GM18499 (cell line): ENCODE data around the gene NRCAM.
"Not testable (repeated sequence)": the region's sequence is repeated elsewhere in the genome, so short reads cannot be mapped to it uniquely, and the experiment has no call there.

ENCODE experiments used
- ATAC-seq: cut with Tn5 transposase; IDR thresholded peaks from one replicate; pipeline ENCODE4 v1.9.1; 2021; ENCODE audit warnings: moderate number of reproducible peaks; ENCODE audit not compliant: insufficient read depth, unreplicated experiment

Gene NRCAM

DNA sequence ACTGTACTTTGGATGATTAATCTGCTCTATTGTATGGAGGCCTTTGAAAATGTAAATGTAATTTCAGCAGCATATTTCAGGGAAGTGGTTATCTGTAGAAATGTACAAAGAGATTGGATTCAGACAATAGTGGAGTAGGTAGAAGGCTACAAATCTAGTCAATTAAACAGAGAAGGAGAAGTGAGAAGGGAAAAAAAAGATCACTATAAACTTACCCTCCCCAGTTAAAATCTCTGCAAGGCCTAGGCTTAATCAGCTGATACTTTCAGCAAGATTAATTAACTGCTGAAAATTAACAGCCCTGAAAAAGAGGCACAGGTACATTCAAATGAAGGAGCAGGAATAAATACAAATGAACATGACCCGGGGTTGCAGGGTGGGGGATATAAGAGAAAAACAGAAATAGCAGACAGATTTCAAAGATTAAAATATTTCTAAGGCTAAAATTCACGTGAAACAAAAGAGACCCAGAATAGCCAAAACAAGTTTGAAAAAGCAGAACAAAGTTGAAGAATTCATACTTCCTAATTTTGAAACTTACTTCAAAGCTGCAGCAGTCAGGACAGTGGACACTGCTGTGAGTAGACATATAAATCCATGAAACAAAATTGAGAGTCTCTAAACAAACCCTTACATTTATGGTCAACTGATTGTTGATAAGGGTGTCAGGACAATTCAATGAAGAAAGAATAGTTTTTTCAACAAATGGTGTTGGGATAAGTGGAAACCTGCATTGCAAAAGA lies 96.0 kb downstream of the NRCAM start:
- no peak for ATAC-seq

- no peak for ATAC-seq
Observed at GRCh38 chr7:108358553-108358952, 97.7 kb downstream of the NRCAM start.

DNA sequence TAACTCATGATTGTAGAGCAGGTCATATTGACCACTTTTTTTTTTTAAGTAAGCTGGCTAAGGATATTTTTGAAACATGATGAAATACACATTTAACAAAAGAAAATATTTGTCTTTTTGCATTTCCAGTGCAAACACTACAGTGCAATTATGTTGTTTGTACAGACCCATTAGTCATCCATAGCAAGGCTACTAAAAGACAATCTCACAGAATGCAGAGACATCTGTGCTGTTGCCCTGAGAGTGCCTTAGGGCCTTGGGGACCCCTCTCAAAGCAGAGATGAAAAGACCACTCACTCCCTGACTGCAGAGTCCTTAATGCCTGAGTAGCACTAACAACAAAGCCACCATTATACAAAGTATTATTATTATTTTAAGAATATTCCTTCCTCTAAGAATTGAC lies 104.5 kb downstream of the NRCAM start:
- ATAC-seq = no peak

- ATAC-seq = no peak
Observed at GRCh38 chr7:108348913-108349312, 107.3 kb downstream of the NRCAM start.

- ATAC-seq = no peak
Observed at GRCh38 chr7:108347616-108348015, 108.6 kb downstream of the NRCAM start.

DNA sequence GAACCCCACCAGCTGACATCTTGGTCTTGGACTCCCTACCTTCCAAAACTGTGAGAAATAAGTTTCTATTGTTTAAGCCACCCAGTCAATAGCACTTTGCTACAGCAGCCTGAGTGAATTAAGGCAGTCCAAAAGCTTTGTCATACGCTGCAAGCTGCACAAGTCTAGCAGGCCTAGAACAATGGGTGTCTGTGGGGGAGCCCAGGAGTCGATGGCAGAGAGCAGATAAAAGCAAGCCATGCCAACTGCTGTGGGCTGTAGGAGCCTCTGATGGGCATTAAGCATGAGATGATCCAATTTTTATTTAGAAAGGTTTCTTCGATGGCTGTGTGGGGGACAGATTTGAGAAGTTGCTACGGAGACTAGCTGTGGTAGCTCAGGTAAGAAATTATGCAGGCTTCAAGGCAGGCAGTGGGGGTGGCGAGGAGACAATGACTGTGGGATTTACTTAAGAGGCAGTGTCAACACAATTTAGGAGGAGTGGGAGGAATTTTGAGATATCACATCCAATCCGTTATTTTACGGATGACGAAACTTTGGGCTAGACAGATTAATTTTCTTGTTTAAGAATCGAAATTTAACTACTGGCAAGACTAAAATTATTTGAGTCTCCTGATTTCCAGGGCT lies 110.4 kb downstream of the NRCAM start:
- ATAC-seq = no peak

- ATAC-seq = no peak
Observed at GRCh38 chr7:108340856-108341411, 115.3 kb downstream of the NRCAM start.

DNA sequence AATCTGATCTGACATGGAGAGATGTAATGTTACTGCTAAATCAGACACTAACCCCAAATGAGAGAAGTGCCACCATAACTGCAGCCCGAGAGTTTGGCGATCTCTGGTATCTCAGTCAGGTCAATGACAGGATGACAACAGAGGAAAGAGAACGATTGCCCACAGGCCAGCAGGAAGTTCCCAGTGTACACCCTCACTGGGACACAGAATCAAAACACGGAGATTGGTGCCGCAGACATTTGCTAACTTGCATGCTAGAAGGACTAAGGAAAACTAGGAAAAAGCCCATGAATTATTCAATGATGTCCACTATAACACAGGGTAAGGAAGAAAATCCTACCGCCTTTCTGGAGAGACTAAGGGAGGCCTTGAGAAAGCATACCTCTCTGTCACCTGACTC lies 115.8 kb downstream of the NRCAM start:
- not testable (repeated sequence) for ATAC-seq

- no peak for ATAC-seq
Observed at GRCh38 chr7:108335269-108335918, 120.8 kb downstream of the NRCAM start.

GRCh38 chr7:108332937-108333336 lies 123.3 kb downstream of the NRCAM start:
- no peak for ATAC-seq

GRCh38 chr7:108331971-108332370 lies 124.3 kb downstream of the NRCAM start:
- ATAC-seq = no peak

GRCh38 chr7:108330227-108330626 lies 126.0 kb downstream of the NRCAM start:
- no peak for ATAC-seq

- ATAC-seq = no peak
Observed at GRCh38 chr7:108329514-108329913, 126.7 kb downstream of the NRCAM start.

DNA sequence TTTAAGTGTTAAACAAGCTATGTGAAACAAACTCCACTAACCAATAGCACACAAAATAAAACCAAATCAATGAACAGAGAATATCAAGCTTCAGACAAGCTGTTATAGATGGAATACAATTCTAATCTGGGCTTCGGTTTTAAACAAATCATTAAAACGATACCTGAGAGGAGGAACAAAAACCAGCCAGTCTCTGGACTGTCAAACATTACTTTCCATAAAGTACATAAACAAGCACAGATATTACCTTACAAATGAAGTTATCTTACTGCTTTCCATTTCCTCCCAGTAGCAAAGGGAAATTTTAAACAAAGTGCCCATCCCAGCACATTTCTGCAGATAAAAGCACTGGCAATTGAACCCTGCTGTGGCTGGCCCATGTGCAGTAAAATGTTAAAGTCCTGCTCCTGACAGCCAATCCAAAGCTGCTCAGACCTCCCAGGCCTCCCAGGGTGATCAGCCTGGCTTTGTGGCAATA lies 128.0 kb downstream of the NRCAM start:
- ATAC-seq = no peak

GRCh38 chr7:108327353-108327752 lies 128.9 kb downstream of the NRCAM start:
- ATAC-seq = no peak

DNA sequence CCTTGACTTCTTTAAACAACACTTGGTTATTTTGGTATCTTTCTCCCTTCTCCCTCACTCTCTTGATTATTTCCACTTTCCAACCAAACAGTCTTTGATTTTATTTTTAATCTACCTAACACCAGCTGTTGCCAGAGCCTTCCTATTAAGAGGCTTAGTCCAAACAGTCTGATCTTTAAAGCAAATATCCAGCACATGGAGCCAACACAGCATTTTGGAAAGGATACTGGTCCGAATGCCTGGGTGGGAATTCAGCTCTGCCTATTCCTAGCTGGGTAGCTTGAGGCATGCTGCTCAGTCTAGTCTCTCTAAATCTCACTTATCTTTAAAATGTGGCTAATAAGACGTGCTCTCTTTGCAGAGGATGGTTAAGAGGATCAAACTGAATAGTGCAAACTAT lies 129.3 kb downstream of the NRCAM start:
- no peak for ATAC-seq

GRCh38 chr7:108324053-108325038 lies 131.9 kb downstream of the NRCAM start:
- no peak for ATAC-seq

DNA sequence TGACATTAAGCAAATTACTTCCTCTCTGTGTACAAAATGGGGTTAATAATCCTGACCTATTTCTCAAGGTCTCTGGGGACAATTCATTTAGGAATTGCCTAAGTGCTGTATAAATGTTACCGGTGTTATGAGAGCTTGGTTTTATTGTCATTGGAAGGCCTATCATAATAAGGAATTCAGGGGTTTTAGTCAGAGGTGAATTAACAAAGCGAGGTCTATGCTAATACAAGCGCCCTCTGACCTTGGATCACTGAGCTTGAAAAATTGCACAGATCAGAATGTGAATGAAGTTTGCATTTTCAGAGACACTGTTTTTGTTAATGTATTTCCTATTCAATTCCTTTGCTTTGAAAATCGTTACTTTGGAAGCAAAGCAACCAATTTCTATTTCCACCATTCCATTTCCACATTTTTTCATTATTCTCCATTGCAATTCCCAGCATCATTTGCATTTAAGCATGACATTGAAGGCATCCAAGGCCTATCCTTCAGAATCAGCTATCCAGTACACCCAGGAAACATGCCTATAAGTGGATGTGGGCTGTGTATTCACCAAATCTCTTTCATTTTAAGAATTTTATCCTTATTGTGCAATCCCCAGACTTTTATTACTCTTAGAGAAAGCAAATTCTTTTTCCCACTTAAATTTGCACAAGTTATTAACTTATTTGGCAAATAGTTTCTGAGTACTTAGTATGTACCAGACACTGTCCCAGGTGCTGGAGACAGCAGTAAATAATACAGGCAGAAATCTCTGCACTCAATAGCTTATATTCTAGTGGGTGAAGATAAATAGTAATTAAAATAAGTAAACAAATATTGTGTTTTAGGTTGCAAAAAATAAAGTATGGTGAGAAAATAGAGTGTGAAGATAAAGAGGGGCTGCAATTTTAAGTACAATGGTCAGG lies 133.1 kb downstream of the NRCAM start:
- ATAC-seq = no peak

- ATAC-seq = no peak
Observed at GRCh38 chr7:108322046-108322445, 134.2 kb downstream of the NRCAM start.
